Panc1 (cell line): ENCODE data around the gene LIN9.

Experiments used
- POLR2AphosphoS5 ChIP-seq: IDR thresholded peaks from 2 replicates; pipeline ENCODE4 v1.6.1; 2012; ENCODE audit warnings: mild to moderate bottlenecking, low read depth, low read length, moderate library complexity
- TF ChIP-seq, protein P1 (sequence below): fragments of 450-650 bp; IDR thresholded peaks from 2 replicates; pipeline ENCODE4 v1.5.1; 2017; ENCODE audit warnings: mild to moderate bottlenecking

DNA sequence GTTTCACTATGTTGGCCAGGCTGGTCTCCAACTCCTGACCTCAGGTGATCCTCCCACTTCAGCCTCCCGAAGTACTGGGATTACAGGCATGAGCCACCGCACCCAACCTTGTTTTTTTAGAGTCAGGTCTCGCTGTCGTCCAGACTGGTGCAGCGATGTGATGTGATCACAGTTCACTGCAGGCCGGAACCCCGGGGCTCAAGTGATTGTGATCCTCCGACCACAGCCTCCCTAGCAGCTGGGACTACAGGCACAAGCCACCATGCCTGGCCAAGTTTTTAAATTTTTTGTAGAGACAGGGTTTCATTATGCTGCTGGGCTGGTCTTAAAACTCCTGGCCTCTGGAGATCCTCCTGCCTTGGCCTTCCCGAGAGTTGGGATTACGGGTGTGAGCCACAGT is 46.1 kb upstream of the LIN9 start:
- TF ChIP-seq, protein P1, sequence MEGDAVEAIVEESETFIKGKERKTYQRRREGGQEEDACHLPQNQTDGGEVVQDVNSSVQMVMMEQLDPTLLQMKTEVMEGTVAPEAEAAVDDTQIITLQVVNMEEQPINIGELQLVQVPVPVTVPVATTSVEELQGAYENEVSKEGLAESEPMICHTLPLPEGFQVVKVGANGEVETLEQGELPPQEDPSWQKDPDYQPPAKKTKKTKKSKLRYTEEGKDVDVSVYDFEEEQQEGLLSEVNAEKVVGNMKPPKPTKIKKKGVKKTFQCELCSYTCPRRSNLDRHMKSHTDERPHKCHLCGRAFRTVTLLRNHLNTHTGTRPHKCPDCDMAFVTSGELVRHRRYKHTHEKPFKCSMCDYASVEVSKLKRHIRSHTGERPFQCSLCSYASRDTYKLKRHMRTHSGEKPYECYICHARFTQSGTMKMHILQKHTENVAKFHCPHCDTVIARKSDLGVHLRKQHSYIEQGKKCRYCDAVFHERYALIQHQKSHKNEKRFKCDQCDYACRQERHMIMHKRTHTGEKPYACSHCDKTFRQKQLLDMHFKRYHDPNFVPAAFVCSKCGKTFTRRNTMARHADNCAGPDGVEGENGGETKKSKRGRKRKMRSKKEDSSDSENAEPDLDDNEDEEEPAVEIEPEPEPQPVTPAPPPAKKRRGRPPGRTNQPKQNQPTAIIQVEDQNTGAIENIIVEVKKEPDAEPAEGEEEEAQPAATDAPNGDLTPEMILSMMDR = no peak
- no peak for TF ChIP-seq POLR2AphosphoS5
